SK-N-SH (cell line): ENCODE data around the gene ZBTB37. TPM values are rescaled to one million over a fixed set of nuclear protein-coding genes. Genes with fewer than 3 reads are reported as not detected.
"Not testable (repeated sequence)": the region's sequence is repeated elsewhere in the genome, so short reads cannot be mapped to it uniquely, and the experiment has no call there.

Experiments used
- CTCF ChIA-PET: fragments of 300-600, 350-600 bp; formaldehyde crosslinking; extraction: SDS; loops from one replicate; lab custom pipeline; 2021; lab: Yijun Ruan, JAX
- POLR2A ChIA-PET: fragments of 350-600 bp; sonication (Branson Sonifier 250); formaldehyde crosslinking; extraction: SDS; loops from one replicate; lab custom pipeline; 2020; ENCODE audit warnings: antibody characterized with exemption, inconsistent platforms; lab: Yijun Ruan, JAX
- DNase-seq: peaks from one replicate; pipeline ENCODE4 v3.0.0; 2012
- H2AFZ ChIP-seq: fragments of 200-600 bp; sonication (generic); 2 replicates; pipeline ENCODE4 v1.8.1; 2016; ENCODE audit warnings: antibody characterized with exemption, mild to moderate bottlenecking, low read depth
- H3F3A ChIP-seq: fragments of 200-600 bp; sonication (generic); replicated peaks from 2 replicates; pipeline ENCODE3; 2016; ENCODE audit warnings: antibody characterized with exemption, mild to moderate bottlenecking; ENCODE audit not compliant: insufficient read depth
- H3K27ac ChIP-seq, 2 experiments: fragments of 200-500 bp in 1 of 2; fragments of 200-600 bp in 1 of 2; sonication (Bioruptor generic) in 1 of 2; sonication (generic), shearing (Covaris generic) in 1 of 2; 2 replicates each; pipeline versions ENCODE4 v1.5.1 to v1.6.1; 2014 to 2016; ENCODE audit warnings: low read depth in 2 of 2, inconsistent platforms in 1 of 2, low read length in 1 of 2, mild to moderate bottlenecking in 1 of 2, mixed read lengths in 1 of 2
- H3K27me3 ChIP-seq: fragments of 200-600 bp; sonication (generic), shearing (Covaris generic); 2 replicates; pipeline ENCODE4 v1.6.1; 2016; ENCODE audit warnings: mixed run types; ENCODE audit not compliant: insufficient read depth
- H3K36me3 ChIP-seq, 2 experiments: fragments of 200-500 bp in 1 of 2; fragments of 200-600 bp in 1 of 2; sonication (Bioruptor generic) in 1 of 2; sonication (generic) in 1 of 2; replicated peaks in 1 of 2; 2 replicates each; pipeline versions ENCODE3 to v1.5.1; 2014 to 2016; ENCODE audit warnings: low read length in 1 of 2, mild to moderate bottlenecking in 1 of 2; ENCODE audit not compliant: insufficient read depth in 2 of 2, control insufficient read depth in 1 of 2
- H3K4me1 ChIP-seq, 2 experiments: fragments of 200-500 bp in 1 of 2; fragments of 200-600 bp in 1 of 2; sonication (Bioruptor generic) in 1 of 2; sonication (generic), shearing (Covaris generic) in 1 of 2; 2 replicates each; pipeline versions ENCODE4 v1.5.1 to v1.6.1; 2014 to 2016; ENCODE audit warnings: low read depth in 1 of 2, low read length in 1 of 2, mixed run types in 1 of 2; ENCODE audit not compliant: insufficient read depth in 2 of 2, control insufficient read depth in 1 of 2
- H3K4me2 ChIP-seq: fragments of 200-600 bp; sonication (generic), shearing (Covaris generic); 2 replicates; pipeline ENCODE4 v1.6.1; 2017; ENCODE audit warnings: mixed run types
- H3K4me3 ChIP-seq, 2 experiments: fragments of 200-500 bp in 1 of 2; fragments of 200-600 bp in 1 of 2; sonication (Bioruptor generic) in 1 of 2; sonication (generic), shearing (Covaris generic) in 1 of 2; 2 replicates each; pipeline versions ENCODE4 v1.5.1 to v1.8.1; 2014 to 2016; ENCODE audit warnings: low read depth in 2 of 2, inconsistent platforms in 1 of 2, low read length in 1 of 2, mild to moderate bottlenecking in 1 of 2, mixed read lengths in 1 of 2, moderate library complexity in 1 of 2
- H3K79me2 ChIP-seq: fragments of 200-600 bp; sonication (generic); 2 replicates; pipeline ENCODE4 v1.8.1; 2017; ENCODE audit warnings: mild to moderate bottlenecking; ENCODE audit not compliant: insufficient read depth
- H3K9ac ChIP-seq: fragments of 200-600 bp; sonication (generic); 2 replicates; pipeline ENCODE4 v1.6.1; 2017; ENCODE audit warnings: mixed run types
- H3K9me2 ChIP-seq: fragments of 200-600 bp; sonication (generic); 2 replicates; pipeline ENCODE4 v1.6.1; 2017; ENCODE audit warnings: mixed run types
- H3K9me3 ChIP-seq: fragments of 200-600 bp; sonication (generic); 2 replicates; pipeline ENCODE4 v1.6.1; 2017; ENCODE audit warnings: mixed run types, mild to moderate bottlenecking, moderate library complexity
- H4K20me1 ChIP-seq: fragments of 200-600 bp; sonication (generic); 2 replicates; pipeline ENCODE4 v1.6.1; 2017; ENCODE audit warnings: mild to moderate bottlenecking, mixed run types; ENCODE audit not compliant: insufficient read depth
- EP300 ChIP-seq, 2 experiments: IDR thresholded peaks; 2 replicates each; pipeline versions ENCODE4 v1.4.0 to v1.6.1; 2012; ENCODE audit warnings: borderline replicate concordance in 1 of 2, low read depth in 1 of 2, low read length in 1 of 2
- GABPA ChIP-seq: IDR thresholded peaks from 2 replicates; pipeline ENCODE4 v1.4.0; 2012; ENCODE audit warnings: low read depth, mild to moderate bottlenecking
- JUND ChIP-seq: IDR thresholded peaks from 2 replicates; pipeline ENCODE4 v1.4.0; 2012
- MXI1 ChIP-seq: IDR thresholded peaks from 2 replicates; pipeline ENCODE4 v1.6.1; 2012; ENCODE audit warnings: mild to moderate bottlenecking, low read depth, low read length, improper control_type of control experiment
- NRF1 ChIP-seq: IDR thresholded peaks from 2 replicates; pipeline ENCODE4 v1.6.1; 2012; ENCODE audit warnings: low read depth, mild to moderate bottlenecking, low read length
- RCOR1 ChIP-seq: fragments of 150-350 bp; IDR thresholded peaks from 2 replicates; pipeline ENCODE4 v1.6.1; 2017; ENCODE audit warnings: antibody characterized with exemption, low read length
- RFX5 ChIP-seq: IDR thresholded peaks from 2 replicates; pipeline ENCODE4 v1.6.1; 2012; ENCODE audit warnings: mild to moderate bottlenecking, improper control_type of control experiment, low read length
- RXRA ChIP-seq: IDR thresholded peaks from 2 replicates; pipeline ENCODE4 v1.4.0; 2012; ENCODE audit warnings: low read depth, mild to moderate bottlenecking, borderline replicate concordance
- WGBS: methylation state at CpG from one replicate; pipeline ENCODE4 v1.1.6; 2017; ENCODE audit warnings: low lambda C conversion rate; 5-methylcytosine and 5-hydroxymethylcytosine counted together
- polyA plus RNA-seq, 3 experiments: library from polyadenylated mRNA; depleted of rRNA; stranded (reverse); fragments of >200 nt; gene quantifications; 2 replicates each; pipeline ENCODE4 v1.2.3, GENCODE V29; 2012
- TF ChIP-seq, protein P1 (sequence below): IDR thresholded peaks from 2 replicates; pipeline ENCODE4 v1.4.0; 2012; ENCODE audit warnings: low read depth, borderline replicate concordance

The ZBTB37 gene
- polyA plus RNA-seq, 1 of the 3 experiments (the other 2 are of a cell fraction): 0.89 TPM

DNA sequence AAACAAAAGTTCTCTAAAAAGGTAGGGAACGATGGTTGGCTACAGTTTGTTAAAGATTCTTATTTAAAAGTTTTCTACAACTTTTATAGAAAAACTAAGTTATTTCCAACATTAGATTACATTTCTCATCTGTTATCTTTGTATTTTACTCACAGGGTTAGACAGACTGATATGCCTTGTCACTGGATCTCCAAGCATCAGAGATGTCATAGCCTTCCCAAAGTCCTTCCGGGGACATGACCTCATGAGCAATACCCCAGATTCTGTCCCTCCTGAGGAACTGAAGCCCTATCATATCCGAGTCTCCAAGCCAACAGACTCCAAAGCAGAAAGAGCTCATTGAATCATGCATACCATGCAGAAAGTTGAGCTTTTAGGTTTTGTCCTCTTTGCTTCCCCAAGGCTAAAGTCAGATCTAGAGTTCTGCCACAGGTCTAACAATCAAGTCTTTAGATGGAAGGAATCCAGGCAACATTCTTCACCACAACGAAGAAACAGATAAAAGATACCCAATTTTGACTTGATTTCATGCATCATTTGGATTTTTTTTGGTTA, 10.7 kb upstream of the ZBTB37 start:
- WGBS: 95% methylated on average over 4 of the region's 4 CpGs
- CTCF ChIA-PET: no interaction called here
- POLR2A ChIA-PET: interaction anchor here (0.6 to 0.9 kb wide), 2 partner anchors 11 to 14 kb away, joined by 3 read pairs; partner anchors contain the start of genes GAS5 and ZBTB37
- DNase-seq: no peak
- peaks cover 4% of the 10 kb centered on the region in 2 experiments; a peak in 2 of 4 replicates for H3K4me1 ChIP-seq
- H3K36me3 ChIP-seq: peaks cover 28 to 49% of the 10 kb centered on the region in 2 experiments
- peaks cover under 1% of the 10 kb centered on the region; the same call in 1 of the 2 replicates for H4K20me1 ChIP-seq
- H3F3A ChIP-seq: peaks cover 48% of the 10 kb centered on the region
- H3K27ac ChIP-seq: peak overlapping the region; percentile 2 to 50; a peak in 2 of 4 replicates
- H3K9me3 ChIP-seq: no peaks in the 10 kb centered on the region
- H3K9ac ChIP-seq: no peak overlapping the region
- no peaks in the 10 kb centered on the region for H3K27me3 ChIP-seq
- TF ChIP-seq EP300 (IDR thresholded peaks at IDR 0.05; ENCODE audit: borderline replicate concordance in 1 of 2, low read depth in 1 of 2, low read length in 1 of 2): no peak
- TF ChIP-seq, protein P1, sequence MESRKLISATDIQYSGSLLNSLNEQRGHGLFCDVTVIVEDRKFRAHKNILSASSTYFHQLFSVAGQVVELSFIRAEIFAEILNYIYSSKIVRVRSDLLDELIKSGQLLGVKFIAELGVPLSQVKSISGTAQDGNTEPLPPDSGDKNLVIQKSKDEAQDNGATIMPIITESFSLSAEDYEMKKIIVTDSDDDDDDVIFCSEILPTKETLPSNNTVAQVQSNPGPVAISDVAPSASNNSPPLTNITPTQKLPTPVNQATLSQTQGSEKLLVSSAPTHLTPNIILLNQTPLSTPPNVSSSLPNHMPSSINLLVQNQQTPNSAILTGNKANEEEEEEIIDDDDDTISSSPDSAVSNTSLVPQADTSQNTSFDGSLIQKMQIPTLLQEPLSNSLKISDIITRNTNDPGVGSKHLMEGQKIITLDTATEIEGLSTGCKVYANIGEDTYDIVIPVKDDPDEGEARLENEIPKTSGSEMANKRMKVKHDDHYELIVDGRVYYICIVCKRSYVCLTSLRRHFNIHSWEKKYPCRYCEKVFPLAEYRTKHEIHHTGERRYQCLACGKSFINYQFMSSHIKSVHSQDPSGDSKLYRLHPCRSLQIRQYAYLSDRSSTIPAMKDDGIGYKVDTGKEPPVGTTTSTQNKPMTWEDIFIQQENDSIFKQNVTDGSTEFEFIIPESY: no peak
- no peak for TF ChIP-seq RCOR1
- no peak for TF ChIP-seq NRF1
- H2AFZ ChIP-seq: no peak overlapping the region
- H3K4me3 ChIP-seq: no peak overlapping the region
- H3K79me2 ChIP-seq: no peaks in the 10 kb centered on the region
- no peak overlapping the region for H3K4me2 ChIP-seq
- H3K9me2 ChIP-seq: no peaks in the 10 kb centered on the region

DNA sequence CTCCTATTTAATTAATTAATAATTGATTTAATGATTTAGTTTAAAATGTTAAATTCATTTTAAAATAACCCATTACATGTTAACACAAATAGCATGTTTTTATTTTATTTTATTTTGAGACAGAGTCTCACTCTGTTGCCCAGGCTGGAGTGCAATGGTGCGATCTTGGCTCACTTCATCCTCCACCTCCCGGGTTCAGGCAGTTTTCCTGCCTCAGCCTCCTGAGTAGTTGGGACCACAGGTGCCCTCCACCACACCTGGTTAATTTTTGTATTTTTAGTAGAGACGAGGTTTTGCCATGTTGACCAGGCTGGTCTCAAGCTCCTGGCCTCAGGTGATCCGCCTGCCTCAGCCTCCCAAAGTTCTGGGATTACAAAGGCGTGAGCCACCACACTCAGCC, 8.6 kb upstream of the ZBTB37 start:
- Histone ChIP-seq H3F3A (peaks cover 68% of the 10 kb centered on the region), H3K36me3 (peaks cover 42 to 66% of the 10 kb centered on the region in 2 experiments), H4K20me1 (peaks cover 22% of the 10 kb centered on the region)
- 98% methylated on average over 5 of the region's 5 CpGs for WGBS
- H3K27me3 ChIP-seq, H3K4me1 ChIP-seq, H2AFZ ChIP-seq, H3K27ac ChIP-seq, H3K9me2 ChIP-seq, CTCF ChIA-PET, DNase-seq, H3K4me2 ChIP-seq, H3K4me3 ChIP-seq, H3K9ac ChIP-seq, H3K9me3 ChIP-seq, H3K79me2 ChIP-seq: not testable (repeated sequence)
- POLR2A ChIA-PET: interaction anchor here (0.7 to 1.3 kb wide), 2 partner anchors 9 to 133 kb away, joined by 3 to 4 read pairs; partner anchors contain the start of genes GAS5 and ZBTB37

DNA sequence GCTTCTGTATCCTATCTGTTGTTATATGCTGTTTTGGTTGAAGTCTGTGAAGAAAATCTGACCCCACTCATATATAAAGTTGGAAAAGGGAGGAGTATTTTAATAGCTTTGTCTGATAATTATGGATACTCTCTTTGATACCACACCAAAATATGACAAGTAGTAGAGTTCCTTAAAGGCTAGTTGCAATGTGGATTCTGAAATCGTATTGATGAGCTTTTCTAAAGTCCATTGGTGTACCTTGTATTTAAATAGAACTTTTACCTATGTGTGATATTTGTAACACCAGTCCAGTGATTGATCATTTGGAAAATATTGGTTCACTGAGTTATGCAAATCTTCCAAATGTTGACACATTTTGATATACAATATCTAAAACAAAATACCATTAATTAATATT, 8.1 kb upstream of the ZBTB37 start:
- no peak overlapping the region for H3K4me3 ChIP-seq
- POLR2A ChIA-PET: interaction anchor here (0.7 to 1.3 kb wide), 2 partner anchors 8 to 133 kb away, joined by 3 to 4 read pairs; partner anchors contain the start of genes GAS5 and ZBTB37
- no peak overlapping the region for H3K9ac ChIP-seq
- 100% methylated on average over 1 of the region's 1 CpG for WGBS
- TF ChIP-seq RCOR1: no peak
- TF ChIP-seq, protein P1: no peak
- no peak for TF ChIP-seq JUND
- TF ChIP-seq RXRA: no peak
- TF ChIP-seq GABPA: no peak
- no peak for TF ChIP-seq MXI1
- no peak for TF ChIP-seq RFX5
- H3K27me3 ChIP-seq: no peaks in the 10 kb centered on the region
- no peaks in the 10 kb centered on the region for H3K9me3 ChIP-seq
- peaks cover 6 to 8% of the 10 kb centered on the region in 2 experiments; a peak in 2 of 4 replicates for H3K4me1 ChIP-seq
- peaks cover 4% of the 10 kb centered on the region for H3K79me2 ChIP-seq
- CTCF ChIA-PET: interaction anchor here (0.7 to 1.1 kb wide), 2 partner anchors 15 to 794 kb away, joined by 3 to 5 read pairs; no protein-coding TSS in a partner anchor
- H2AFZ ChIP-seq: no peak overlapping the region
- H3K4me2 ChIP-seq: no peak overlapping the region
- no peak for DNase-seq
- no peak overlapping the region; a peak in 1 of 4 replicates for H3K27ac ChIP-seq
- H3K9me2 ChIP-seq: no peaks in the 10 kb centered on the region
- peaks cover 27% of the 10 kb centered on the region for H4K20me1 ChIP-seq
- peaks cover 46 to 67% of the 10 kb centered on the region in 2 experiments for H3K36me3 ChIP-seq
- peaks cover 73% of the 10 kb centered on the region for H3F3A ChIP-seq
